Measurements from ENCODE around the gene GRIN3A.

GRIN3A gene

GRCh38 chr9:101675341-101675740 is 63.1 kb downstream of the GRIN3A start:
- TF ChIP-seq GATA3 (IDR thresholded peaks at IDR 0.05; ENCODE audit: low read depth, low read length), result no peak
- TF ChIP-seq GATA2 (IDR thresholded peaks at IDR 0.05; ENCODE audit: low read depth, low read length), result no peak

GRCh38 chr9:101674165-101674564 is 64.3 kb downstream of the GRIN3A start:
- no peak for TF ChIP-seq GATA3 (IDR thresholded peaks at IDR 0.05; ENCODE audit: low read depth, low read length)
- TF ChIP-seq GATA2 (IDR thresholded peaks at IDR 0.05; ENCODE audit: low read depth, low read length), result no peak

GRCh38 chr9:101673642-101674041 is 64.8 kb downstream of the GRIN3A start:
- TF ChIP-seq GATA3 (IDR thresholded peaks at IDR 0.05; ENCODE audit: low read depth, low read length) (no peak), GATA2 (IDR thresholded peaks at IDR 0.05; ENCODE audit: low read depth, low read length) (no peak)

DNA sequence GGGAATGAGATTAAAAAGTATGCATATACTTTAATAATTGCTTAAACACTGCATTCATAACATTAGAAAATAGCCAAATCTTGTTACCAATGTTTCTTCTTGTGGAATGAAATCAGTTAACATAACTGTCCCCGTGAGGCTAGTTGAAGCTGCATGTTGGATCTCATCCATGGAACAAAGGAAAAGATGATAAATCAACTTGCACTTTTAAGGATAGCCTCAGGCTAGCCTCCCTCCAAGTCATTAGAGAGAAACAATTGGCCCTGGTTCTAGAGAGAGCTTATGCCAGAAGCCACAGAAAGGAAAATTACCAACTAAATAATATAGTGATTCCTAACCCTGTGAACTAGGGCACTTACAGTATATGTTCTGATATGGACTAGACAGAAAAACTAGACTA is 66.9 kb downstream of the GRIN3A start:
- no peak for TF ChIP-seq GATA3 (IDR thresholded peaks at IDR 0.05; ENCODE audit: low read depth, low read length)

DNA sequence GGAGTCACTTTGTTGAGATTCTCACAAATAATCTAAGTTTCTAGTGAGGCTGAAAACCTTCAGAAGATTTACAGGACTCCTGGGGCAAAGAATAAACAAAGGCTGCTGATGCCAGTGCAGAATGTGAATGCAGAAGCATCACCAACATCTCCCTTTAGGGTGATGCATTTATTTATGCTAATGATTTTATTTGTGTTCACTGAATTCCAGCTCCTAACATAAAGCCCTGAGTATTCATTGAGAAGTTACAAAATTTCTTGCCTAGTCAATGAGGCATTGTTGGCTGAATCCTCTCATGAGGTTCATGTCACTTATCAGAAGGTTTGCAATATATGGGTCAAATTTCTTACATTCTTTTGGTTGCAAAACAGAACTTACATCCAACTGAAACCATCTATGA is 70.0 kb downstream of the GRIN3A start:
- TF ChIP-seq GATA3 (IDR thresholded peaks at IDR 0.05; ENCODE audit: low read depth, low read length), result no peak

DNA sequence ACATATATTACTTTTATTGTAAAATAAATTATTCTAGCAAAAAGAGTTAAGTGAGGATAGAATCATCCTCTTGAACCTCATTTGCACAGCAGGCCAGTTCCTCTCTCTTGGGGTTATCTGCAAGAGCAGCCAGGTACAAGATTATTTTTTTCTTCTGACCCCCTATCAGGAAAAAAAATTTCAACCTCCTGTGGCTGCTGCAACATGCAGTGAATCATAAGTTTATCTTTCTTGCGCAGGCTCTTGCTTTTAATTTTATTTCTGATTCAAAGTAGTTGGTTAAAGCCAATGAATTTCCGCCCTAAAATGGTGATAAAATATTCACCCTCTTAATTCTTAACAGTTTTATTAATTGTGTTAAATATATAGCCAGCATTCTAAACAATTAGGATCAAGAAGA is 74.0 kb downstream of the GRIN3A start:
- TF ChIP-seq GATA3 (IDR thresholded peaks at IDR 0.05; ENCODE audit: low read depth, low read length), result no peak
- no peak for TF ChIP-seq GATA2 (IDR thresholded peaks at IDR 0.05; ENCODE audit: low read depth, low read length)

- no peak for TF ChIP-seq GATA2 (IDR thresholded peaks at IDR 0.05; ENCODE audit: low read depth, low read length)
- TF ChIP-seq GATA3 (IDR thresholded peaks at IDR 0.05; ENCODE audit: low read depth, low read length), result no peak
These were observed 85.8 kb downstream of the GRIN3A start for GRCh38 chr9:101652601-101653175.

GRCh38 chr9:101650142-101650541 is 88.3 kb downstream of the GRIN3A start:
- TF ChIP-seq GATA3 (IDR thresholded peaks at IDR 0.05; ENCODE audit: low read depth, low read length), result no peak
- no peak for TF ChIP-seq GATA2 (IDR thresholded peaks at IDR 0.05; ENCODE audit: low read depth, low read length)

GRCh38 chr9:101648493-101648892 is 90.0 kb downstream of the GRIN3A start:
- TF ChIP-seq GATA3 (IDR thresholded peaks at IDR 0.05; ENCODE audit: low read depth, low read length), result no peak

DNA sequence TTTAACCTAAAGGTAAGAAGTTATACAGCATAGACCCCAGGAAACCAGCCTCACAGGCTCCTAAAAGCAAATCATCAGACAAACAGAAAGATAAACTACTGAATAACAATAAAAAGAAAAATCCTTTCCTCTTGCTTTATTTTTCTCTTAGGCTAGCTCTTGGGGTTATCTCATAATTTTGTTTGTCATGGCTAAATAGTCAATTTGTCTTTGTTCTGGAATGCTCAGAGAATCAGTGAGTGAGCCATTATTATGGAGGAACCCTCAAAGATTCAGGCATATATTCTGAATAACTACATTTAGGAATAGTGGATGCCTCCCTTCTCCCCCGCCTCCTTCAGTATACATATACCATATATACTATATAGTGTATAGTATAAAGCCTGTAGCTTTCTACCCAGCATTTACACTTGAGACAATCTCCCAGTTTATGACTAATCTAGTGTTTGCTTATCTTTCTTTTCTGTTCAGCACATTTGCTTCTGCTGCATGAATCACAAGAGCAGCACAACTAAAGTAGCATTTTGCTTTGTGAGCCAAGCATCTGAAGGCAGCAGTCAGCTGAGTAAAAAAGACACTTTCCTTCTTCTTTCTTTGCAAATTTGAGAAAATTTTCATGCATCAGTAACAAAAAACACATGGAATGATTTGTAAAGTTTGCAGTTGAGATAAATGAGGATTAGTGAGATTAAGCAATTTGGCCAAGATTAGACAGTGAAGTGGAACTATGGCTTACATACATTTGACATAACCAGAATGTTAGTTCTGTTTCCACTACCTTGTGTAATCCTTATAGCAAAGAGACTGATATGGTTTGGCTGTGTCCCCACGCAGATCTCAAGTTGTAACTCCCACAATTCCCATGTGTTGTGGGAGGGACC is 98.4 kb downstream of the GRIN3A start:
- TF ChIP-seq GATA2 (IDR thresholded peaks at IDR 0.05; ENCODE audit: low read depth, low read length) (no peak), GATA3 (IDR thresholded peaks at IDR 0.05; ENCODE audit: low read depth, low read length) (no peak)

DNA sequence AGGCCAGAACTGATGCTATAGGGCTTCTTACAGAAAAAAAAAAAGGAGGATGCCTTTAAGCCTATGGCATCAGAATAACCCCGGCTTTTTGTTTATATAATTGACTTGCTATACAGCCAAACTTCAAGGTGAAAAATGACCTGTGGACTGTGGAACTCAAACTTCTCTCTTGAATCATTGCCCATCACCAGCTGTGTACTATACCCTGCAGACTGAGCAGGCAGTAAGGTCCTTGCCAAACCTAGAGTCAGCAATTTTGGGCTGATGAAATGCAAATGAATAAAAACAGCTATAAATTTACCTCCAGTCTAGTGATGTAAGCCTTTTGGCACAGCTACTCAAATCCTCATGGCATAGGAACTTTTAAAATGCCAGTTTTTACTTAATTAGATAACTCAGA is 99.1 kb downstream of the GRIN3A start:
- TF ChIP-seq GATA3 (IDR thresholded peaks at IDR 0.05; ENCODE audit: low read depth, low read length), result no peak
- TF ChIP-seq GATA2 (IDR thresholded peaks at IDR 0.05; ENCODE audit: low read depth, low read length), result no peak

DNA sequence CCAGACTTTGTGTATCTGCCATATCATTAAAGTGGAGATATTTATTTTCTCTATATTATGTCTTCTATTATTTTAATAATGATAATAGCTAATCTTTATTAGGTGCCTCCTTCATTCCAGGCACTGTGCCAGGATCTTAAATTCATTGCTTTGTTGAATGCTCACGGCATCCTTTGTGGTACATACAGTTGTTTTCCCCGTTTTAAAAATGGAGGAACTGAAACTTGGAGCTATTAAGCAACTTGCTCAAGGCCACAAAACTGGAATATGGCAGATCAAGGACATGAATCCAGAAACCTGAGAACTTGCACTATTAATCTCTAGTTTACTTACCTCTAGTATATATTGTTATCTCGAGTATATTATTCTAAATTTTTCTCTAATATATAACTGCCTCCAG is 102.2 kb downstream of the GRIN3A start:
- TF ChIP-seq GATA2 (IDR thresholded peaks at IDR 0.05; ENCODE audit: low read depth, low read length), result no peak
- TF ChIP-seq GATA3 (IDR thresholded peaks at IDR 0.05; ENCODE audit: low read depth, low read length), result no peak

DNA sequence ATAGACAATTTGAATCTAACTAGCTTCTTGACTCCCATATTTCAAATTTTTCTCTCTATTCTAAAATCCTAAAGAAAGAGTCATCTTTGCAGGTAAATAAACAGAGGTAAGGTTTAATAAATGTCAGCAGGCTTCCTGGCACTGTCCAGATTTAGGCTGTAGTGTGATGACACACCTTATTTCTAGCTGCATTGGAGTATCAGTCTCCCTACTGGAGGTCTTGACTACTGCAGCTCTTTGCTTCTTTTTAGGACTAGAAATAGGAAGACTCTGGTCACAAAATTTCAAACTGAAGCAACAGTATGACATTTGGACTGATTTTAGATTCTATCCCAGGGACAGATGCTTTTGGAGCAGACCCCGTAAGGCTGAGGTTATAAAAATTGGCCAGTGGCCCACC is 103.0 kb downstream of the GRIN3A start:
- TF ChIP-seq GATA3 (IDR thresholded peaks at IDR 0.05; ENCODE audit: low read depth, low read length), result no peak
- no peak for TF ChIP-seq GATA2 (IDR thresholded peaks at IDR 0.05; ENCODE audit: low read depth, low read length)

DNA sequence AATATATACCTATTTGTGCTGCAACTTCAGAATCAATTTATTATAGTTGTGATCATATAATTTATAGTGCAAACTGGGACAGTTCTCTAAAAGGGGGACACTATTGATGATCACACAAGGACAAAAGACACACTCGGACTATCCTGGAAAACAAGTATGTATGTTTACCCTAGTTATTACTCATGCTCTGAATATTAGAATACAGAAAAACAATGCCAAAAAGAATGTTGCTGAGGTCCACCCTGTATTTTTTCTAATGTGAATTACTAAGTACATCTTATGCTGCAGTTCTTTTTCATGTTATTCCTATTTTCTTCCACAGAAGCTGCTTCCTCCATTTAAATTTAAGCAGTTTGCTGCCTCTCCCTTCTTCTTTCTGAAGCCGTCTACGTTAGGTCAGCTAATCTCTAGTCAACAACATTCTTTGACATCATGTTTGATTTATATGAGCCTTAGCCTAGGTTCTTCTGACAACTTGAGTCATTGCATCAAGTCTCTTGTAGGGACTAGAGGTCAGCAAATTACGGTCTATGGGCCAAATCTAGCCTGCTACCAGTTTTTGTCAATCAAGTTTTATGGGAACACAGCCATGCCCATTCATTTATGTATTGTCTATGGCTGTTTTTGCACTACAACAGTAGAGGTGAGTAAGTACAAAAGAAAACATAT is 103.6 kb downstream of the GRIN3A start:
- no peak for TF ChIP-seq GATA3 (IDR thresholded peaks at IDR 0.05; ENCODE audit: low read depth, low read length)
- no peak for TF ChIP-seq GATA2 (IDR thresholded peaks at IDR 0.05; ENCODE audit: low read depth, low read length)

DNA sequence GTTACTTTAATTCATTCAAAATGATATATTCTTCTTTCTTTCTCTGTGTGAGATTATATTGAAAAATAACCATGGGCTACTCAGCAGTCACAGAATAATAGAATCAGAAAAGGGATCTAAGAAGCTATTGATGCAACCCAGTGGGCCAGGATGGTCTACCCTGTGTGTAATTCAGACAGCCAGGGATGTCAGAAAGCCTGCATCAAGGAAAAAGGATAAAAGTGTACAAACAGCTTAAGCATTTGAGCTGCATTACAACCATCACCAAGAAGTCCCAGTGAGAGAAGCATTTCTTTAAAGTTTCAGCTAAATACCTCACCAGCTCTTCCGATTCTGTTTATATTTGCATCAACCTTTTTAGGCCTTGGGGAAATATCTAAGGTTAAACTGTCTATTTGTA is 105.8 kb downstream of the GRIN3A start:
- TF ChIP-seq GATA2 (IDR thresholded peaks at IDR 0.05; ENCODE audit: low read depth, low read length) (no peak), GATA3 (IDR thresholded peaks at IDR 0.05; ENCODE audit: low read depth, low read length) (no peak)
